Activated CD4-positive, CD25-positive, alpha-beta regulatory T cell (primary cell): Measurements from ENCODE around the gene TSPAN32.
"Not testable (repeated sequence)": the region's sequence is repeated elsewhere in the genome, so short reads cannot be mapped to it uniquely, and the experiment has no call there.

Source experiments
- DNase-seq, 4 experiments: peaks; one replicate each; lab custom pipeline; 2025; lab: John Stamatoyannopoulos, UW

TSPAN32 gene

DNA sequence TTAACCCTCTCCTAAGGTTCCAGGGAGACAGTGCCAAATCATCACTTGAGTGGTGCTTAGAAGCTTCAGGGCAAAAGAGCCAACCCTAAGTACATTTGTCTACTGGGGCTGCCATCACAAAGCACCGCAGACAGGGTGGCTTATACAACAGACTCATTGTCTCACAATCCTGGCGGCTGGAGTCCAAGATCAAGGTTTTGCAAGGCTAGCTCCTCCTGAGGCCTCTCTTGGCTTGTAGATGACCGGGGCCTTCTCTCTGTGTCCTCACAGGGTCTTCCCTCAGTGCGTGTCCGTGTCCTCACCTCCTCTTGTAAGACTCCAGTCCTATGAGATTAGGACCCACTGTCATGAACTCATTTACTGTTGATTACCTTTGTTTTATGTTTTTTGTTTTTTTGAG is 41.2 kb downstream of the TSPAN32 start:
- no peak for DNase-seq

DNA sequence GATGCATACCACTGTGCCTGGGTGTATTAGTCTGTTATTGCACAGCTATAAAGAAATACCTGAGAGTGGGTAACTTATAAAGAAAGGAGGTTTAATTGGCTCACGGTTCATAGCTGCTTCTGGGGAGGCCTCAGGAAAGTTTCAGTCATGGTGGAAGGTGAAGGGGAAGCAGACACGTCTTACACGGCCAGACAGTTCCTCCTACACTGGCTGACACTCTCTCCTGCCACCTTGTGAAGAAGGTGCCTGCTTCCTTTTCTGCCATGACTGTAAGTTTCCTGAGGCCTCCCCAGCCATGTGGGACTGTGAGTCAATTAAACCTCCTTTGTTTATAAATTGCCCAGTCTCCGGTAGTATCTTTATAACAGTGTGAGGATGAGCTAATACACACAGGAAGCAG is 41.7 kb downstream of the TSPAN32 start:
- DNase-seq = no peak

DNA sequence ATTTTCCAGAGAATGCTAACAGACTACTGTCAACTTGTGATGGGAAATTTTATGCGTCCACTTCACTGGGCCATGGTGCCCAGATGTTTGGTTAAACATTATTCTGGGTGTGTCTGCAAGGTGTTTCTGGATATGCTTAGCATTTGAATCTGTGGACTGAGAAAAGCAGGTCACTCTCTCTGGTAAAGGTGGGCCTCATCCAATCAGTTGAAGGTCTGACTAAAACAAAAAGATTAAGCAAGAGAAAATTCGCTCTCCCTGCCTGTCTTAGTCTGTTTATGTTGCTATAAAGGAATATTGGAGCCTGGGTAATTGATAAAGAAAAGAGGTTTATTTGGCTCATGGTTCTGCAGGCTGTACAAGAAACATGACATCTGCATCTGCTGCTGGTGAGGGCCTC is 43.2 kb downstream of the TSPAN32 start:
- DNase-seq = no peak

DNA sequence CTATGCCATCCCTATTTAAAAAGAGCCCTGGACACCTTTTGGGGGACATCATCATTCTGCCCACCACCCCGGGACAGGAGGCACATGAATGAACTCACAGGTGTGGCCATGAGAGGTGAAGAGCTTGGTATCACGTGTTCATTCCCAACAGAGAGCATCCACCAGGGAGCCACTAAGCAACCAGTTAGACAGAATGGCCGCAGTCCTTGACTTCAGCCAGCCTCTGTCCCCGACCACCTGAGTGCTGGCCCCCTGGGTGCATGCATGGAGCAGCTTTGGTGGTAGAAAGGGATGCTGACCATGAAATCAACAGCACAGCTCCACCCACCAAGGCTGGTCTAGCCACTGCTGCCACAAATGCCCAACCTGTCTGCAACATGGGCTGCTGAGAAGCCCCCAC is 44.2 kb downstream of the TSPAN32 start:
- no peak for DNase-seq

DNA sequence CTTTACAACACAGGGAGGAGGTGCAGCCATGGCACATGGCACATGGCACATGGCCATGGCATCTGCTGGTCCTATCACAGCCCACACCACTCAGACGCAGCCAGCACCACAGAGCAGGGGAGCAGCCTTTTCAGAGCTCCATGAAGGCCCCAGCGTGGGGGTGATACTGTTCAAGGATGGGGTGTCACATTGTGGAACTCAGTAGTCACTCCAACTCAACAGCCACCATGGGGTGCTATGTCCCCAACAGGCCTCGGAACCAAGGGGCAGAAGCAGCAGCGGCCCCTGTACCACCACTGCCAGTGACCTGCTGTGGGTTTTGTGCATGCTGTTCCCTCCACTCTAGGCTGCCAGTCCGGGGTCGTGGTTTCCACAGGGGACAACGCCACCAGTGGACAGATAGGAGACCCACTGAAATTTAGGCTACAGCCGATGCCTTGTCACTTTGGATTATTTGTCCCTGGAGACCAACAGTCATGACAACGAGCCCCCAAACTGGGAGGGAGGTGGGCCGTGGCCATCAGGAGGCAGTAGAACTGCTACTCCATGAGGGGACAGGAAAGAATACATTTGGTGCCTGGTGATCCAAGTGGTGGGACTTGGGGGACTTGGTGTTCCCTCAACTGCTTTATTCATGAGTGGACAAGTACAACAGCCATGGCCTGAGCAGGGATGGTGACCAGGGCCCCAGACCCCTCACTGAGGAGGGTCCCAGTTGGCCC is 44.9 kb downstream of the TSPAN32 start:
- DNase-seq = no peak

DNA sequence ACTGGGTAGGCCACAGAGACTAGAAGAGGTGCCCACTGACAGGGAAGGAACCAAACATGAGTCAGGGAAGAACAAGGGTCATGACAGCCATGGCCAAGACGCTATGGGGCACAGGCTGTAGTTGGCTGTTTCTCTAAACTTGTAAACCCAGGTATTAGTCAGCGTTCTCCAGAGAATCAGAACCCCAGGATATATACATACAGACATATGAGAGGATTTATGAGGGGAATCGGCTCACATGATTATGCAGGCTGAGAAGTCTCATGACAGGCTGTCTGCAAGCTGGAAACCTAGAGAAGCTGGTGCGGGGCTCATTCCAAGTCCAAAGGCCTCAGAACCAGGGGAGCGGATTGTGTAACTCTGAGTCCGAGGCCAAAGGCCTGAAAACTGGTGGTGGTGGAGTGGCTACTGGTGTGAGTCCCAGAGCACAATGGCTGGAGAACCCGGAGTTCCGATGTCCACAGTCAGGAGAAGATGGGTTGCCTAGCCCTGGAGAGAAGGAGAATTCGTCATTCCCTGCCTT is 45.6 kb downstream of the TSPAN32 start:
- DNase-seq = no peak

DNA sequence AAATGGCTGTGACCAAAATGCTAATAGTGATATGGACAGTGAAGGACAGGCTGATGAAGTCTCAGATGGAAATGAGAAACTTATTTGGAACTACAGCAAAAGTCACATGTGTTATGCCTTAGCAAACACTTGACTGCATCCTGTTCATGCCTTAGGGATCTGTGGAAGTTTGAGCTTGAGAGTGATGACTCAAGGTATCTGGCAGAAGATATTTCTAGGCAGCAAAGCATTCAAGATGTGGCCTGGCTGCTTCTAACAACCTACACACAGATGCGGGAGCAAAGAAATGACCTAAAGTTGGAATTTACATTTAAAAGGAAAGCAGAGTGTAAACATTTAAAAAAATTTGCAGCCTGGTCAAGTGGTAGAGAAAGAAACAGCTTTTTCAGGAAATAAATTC is 47.2 kb downstream of the TSPAN32 start:
- DNase-seq = no peak

DNA sequence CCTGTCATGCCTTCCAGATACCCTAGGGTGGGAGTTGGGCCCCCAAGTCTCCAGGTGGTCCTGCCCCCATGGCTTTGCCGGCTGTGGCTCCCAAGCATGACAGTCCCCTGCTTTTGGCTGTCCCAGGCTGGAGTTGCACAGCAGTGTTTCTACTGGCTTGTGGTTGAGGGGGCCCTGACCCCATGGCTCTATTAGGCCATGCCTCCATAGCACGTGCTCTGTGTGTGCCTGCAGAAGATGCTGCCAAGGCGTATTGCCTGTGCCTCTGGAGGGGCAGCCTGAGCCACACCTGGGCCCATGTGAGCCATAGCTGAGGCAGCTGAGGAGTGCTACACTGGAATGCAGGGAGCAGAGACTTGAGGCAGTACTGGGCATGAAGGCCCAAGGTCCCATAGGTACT is 49.9 kb downstream of the TSPAN32 start:
- DNase-seq = no peak

DNA sequence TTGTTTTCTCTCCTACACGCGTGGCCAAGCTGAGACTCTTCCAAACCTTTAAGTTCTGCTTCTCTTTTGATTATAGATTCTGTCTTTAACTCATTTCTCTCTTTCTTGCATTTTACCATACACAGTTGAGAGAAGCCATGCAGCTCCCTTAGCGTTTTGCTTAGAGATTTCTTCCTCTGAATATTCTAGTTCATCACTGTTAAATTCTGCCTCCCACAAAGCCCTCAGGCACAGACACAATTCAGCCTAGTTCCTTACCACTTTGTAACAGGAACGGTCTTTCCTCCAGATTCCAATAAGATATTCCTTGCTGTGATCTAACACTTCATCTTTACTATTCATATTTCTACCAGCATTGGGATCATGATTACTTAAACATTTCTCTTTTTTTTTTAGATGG is 50.6 kb downstream of the TSPAN32 start:
- DNase-seq = no peak

DNA sequence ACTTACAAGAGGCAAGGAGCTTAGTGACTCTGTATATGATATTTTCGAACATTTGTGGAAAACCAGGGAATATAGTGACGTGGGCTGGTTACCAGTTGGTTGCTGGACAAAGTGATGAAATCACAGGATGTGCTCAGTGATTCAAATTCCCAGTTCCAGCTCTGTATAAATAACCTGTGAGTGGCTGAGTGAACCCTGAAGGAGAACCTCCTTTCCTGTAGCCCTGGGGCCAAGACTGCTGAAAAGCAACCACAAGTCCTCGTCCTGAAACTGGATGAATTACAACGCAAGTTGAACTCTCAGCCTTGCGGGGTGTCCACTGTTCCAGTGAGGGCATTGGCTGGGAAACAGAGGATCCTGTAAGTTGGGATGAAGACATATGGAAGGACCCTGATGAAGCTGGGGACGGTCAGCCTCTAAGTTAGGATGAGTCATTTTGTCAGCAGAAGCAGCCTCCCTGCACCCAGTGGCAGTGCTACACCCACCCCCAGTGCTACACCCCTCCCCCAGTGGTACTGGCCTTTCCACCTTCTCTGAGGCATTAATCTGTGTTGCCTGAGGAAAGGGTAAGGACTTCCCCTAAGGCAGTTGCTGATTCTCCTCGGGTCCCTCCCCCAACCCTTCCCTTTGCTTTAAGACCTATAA is 53.3 kb downstream of the TSPAN32 start:
- DNase-seq = no peak

DNA sequence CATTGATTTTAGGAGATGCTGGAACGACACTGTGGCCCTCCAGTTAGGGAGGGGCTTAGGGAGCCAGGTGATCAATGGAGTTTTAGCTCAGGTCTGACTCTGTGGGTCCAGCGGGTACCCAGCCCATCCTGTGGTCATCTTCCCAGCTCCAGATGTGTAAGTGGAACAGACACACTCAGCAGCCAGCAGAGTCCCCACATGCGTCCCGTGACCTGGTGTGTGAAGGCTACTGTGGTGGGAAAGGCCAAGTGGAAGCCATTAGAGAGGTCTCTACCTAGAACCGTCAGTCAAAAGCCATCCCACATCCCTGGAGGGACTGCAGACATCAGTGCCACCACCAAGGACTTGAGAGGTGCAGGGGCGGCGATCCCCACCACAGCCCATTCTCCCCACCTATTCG is 55.4 kb downstream of the TSPAN32 start:
- DNase-seq = no peak

DNA sequence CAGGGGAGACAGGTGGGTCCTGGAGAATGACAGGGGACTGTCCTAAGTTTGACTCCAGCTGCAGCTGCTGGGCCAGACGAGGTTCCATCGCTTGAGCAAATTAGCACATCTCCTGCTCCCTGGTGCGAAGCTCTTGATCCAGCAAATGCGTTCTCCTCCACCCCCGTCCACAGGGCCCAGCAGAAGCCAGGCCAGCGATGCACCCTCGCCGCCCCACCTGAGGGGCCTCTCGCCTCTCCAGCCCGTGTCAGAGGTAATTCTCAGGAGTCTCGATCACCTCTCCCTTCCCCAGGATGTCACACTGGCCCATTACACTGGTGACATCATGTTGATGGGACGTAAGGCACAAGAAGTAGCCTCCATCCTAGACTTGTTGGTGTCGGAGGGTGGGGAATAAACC is 55.8 kb downstream of the TSPAN32 start:
- DNase-seq = not testable (repeated sequence)

DNA sequence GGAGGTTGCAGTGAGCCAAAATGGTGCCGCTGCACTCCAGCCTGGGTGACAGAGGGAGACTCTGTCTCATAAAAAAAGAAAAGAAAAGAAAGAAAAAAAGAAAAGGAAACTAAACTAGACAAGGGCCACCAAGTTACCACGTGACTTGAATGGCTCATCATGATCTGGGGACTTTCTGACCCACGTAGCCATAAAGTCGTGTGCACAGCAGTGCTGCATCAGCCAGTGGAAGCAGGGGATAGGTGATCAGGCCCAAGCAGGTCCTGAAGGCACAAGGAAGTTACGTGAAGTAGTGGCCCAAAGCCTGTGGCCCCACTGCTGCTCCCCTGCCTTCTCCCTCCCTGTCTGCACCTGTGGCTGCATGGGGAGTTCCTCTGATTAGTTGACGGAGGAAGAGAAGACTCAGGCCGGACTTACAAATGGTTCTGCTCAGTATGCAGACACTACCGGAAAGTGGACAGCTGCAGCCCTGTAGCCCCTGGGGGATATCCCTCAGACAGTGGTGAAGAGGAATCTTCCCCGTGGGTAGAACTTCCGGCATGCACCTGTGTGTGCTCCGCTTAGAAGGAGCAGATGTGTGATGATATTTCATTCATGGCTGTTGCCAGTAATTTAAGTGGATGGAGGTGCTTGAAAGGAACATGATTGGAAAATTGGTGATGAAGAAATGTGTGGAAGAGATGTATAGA is 57.1 kb downstream of the TSPAN32 start:
- DNase-seq = no peak

DNA sequence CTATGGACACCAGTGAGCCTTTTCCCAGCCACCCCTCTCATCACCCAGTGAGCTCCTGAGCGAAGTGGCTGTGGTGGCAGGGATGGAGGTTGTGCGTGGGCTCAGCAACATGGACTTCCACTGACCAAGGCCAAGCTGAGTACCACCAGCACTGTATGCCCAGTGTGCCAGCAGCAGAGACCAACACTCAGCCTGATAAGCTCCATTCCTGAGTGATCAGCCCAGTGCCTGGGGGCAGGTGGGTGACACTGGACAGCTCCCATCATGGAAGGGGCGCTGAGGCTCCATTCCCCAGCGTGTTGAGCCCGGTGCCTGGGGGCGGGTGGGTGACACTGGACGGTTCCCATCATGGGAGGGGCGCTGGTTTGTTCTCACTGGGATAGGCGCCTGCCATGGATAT is 57.7 kb downstream of the TSPAN32 start:
- no peak for DNase-seq

DNA sequence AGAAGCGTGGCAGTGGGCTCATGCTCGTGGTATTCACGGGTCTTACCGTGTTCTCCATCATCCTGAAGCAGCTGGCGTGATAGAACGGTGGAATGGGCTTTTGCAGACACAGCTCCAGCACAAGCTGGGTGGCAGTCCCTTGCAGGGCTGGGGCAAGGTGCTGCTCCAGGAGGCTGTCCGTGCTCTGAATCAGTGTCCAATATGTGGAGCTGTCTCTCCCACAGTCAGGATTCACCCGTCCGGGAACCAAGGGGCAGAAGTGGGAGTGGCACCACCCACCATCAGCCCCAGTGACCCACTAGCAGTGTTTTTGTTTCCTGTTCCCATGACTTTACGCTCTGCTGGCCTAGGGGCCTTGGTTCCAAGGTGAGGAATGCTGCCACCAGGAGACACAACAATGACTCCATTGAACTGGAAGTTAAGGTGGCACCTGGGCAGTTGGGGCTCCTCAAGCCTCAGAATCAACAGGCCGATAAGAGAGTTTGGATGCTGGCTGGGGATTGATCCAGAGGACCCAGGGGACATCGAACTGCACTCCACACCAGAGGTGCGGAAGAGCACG is 58.3 kb downstream of the TSPAN32 start:
- no peak for DNase-seq

DNA sequence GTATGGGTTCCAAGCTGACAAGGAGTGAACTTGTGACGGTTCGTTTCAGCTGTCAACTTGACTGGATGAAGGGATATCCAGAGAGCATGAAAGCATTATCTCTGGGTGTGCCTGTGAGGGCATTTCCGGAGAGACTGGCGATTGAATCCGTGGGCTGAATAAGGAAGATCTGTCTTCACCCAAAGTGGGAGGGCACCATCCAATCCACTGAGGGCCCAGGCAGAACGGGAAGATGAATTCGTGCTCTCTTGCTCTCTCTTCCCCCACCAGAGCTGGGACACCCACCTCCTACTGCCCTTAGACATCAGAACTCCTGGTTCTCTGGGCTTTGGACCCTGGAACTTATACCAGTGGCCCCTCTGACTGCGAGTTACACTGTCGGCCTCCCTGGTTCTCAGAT is 59.8 kb downstream of the TSPAN32 start:
- DNase-seq = no peak

DNA sequence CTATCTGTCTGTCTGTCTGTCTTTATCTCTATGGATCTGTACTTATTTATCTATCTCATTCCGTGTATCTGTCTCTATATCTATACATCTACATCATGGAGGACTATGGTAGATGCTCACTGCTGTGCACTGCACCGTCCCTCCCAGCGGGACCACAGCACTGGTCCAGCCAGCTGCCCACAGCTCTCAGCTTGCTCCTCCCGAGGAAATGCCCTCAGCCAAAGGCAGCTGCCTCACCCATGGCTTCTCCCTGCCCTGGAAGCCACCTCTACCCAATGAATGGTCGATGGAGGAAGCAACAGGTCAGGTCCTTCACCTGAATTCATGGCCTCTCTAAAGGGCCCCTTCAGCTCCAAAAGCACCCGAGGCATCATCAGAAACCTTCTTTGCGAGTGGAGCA is 60.6 kb downstream of the TSPAN32 start:
- DNase-seq = no peak

DNA sequence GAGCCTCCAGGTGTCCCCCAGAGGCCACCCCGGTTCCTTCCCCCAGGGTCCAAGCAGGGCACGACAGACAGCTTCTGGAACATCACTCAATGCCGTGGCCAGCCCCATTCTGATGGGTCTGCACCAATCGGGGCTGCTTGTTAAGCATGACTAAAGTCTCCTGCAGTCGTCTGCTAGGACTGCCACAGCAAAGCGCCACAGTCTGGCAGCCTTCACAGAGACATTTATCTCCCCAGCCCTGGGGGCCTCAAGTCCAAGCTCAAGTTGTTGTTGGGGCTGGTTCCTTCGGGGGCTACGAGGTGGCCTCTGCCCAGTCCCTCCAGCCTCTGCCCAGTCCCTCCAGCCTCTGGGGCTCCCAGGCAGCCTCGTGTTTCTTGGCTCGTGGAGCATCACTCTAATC is 61.3 kb downstream of the TSPAN32 start:
- DNase-seq = no peak

DNA sequence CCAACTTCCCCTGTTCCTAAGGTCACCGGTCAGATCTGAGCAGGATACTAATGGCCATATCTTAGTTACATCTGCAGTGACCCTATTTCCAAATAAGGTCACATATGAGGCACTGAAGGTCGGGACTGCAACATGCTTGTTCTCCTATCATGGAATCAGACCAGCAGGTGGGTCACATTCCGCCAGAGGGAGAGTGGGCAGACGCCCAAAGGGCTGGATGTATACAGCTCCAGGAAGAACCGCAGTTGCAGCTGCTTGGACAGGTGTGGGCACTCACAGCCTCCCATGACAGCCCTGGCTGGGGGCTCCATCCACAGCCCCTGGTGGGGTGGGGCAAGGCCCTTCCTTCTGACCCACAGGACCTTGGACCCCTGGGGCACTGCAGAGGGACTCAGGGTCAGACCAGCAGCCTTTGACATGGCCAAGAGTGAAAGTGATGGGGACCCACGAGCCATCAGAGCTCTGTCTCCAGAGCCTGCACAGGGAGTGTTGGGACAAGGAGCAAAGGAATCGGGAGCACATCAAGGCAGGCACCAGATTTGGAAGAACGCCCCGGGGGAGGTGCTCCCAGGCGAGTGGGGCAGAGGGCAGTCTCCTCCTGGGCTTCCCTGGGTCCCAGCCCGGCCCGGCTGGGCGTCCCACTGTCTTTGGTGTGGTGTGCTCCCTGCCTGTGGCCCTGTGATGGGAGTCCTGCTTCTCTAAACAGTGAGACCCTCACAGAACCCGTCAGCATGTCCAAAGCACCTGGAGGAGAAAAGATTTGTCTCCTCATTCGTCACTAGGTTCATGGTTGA is 62.0 kb downstream of the TSPAN32 start:
- DNase-seq = no peak

DNA sequence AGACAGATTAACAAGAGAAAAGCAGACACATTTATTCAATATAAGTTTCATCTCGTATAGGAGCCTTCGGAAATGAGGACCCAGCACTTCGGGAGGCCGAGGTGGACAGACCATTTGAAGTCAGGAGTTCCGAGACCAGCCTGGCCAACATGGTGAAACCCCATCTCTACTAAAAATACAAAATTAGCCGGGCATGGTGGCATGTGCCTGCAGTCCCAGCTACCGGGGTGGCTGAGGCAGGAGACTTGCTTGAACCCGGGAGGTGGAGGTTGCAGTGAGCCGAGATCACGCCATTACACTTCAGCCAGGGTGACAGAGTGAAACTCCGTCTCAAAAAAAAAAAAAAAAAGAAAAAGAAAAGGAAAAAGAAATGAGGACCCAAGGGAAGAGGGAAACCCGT is 62.6 kb downstream of the TSPAN32 start:
- DNase-seq = not testable (repeated sequence)

DNA sequence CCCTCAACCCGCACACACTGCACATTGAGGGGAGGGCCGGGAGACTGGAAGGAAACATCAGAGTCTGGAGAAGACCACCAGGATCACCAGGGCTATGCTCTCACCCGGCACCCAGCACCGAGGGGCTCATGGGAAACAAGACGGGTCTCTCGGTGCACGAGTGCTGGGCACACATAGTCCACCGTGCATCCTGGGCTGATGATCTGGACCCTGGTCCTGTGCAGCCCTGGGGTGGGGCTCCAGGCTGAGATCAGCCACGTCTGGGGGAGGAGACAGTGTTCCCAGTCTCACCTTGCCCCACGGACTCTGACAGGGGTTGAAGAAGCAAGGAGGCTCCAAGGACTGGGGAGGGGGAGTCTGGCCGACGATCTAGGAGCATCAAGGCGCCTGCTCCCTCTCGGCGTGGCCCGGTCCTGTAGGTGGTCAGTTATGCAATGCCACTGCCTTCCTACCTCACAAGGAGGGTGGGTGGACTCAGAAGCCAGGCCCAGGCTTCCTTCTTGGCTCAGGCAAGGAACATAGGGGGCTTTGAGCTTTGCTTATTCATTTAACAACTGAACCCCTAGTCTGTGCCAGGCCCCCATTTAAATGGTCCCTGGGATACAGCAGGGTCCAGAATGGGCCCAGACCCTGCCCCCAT is 63.9 kb downstream of the TSPAN32 start:
- no peak for DNase-seq

DNA sequence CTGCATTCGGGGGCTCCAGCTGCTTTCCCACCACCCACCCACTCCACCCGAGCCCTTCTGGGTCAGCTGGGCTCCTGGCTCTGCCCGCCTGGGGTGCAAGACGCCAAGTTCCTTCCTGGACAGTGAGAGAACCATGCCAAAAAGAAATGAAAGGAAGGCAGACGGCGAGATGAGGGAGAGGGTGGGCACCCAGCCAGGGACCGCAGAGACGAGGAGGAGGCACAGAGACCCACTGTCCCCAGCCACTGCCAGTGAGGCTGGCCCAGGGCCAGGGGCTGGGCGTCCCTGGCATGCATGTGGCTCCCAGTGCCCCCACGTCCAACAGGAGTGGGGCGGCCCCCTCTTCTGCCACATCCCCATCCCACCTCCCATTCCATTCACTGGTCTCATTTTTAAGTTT is 64.5 kb downstream of the TSPAN32 start:
- no peak for DNase-seq
